Adrenal gland (tissue), 5 donors: ENCODE data around the gene MRPL21.

Experiments
- POLR2A ChIP-seq, 2 donors: fragments of 450-650 bp; IDR thresholded peaks; one replicate each; pipeline ENCODE4 v1.6.1; 2017; ENCODE audit warnings: antibody characterized with exemption in 2 of 2, mild to moderate bottlenecking in 2 of 2, moderate library complexity in 1 of 2
- TF ChIP-seq, protein P1 (sequence below), 6 experiments: fragments of 450-650 bp in 4 of 6; fragments of 200-600 bp in 2 of 6; sonication (generic) in 1 of 6; IDR thresholded peaks; 1 replicate in 5 of 6; 2 replicates in 1 of 6; pipeline versions ENCODE4 v1.5.1 to v1.8.0; 2016 to 2021; ENCODE audit warnings: antibody characterized with exemption in 6 of 6, mild to moderate bottlenecking in 2 of 6, moderate library complexity in 1 of 6
- donor health status: DM: no; HTN: no; CAD: no.

- TF ChIP-seq POLR2A (IDR thresholded peaks at IDR 0.05), result no peak
- TF ChIP-seq, protein P1, sequence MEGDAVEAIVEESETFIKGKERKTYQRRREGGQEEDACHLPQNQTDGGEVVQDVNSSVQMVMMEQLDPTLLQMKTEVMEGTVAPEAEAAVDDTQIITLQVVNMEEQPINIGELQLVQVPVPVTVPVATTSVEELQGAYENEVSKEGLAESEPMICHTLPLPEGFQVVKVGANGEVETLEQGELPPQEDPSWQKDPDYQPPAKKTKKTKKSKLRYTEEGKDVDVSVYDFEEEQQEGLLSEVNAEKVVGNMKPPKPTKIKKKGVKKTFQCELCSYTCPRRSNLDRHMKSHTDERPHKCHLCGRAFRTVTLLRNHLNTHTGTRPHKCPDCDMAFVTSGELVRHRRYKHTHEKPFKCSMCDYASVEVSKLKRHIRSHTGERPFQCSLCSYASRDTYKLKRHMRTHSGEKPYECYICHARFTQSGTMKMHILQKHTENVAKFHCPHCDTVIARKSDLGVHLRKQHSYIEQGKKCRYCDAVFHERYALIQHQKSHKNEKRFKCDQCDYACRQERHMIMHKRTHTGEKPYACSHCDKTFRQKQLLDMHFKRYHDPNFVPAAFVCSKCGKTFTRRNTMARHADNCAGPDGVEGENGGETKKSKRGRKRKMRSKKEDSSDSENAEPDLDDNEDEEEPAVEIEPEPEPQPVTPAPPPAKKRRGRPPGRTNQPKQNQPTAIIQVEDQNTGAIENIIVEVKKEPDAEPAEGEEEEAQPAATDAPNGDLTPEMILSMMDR (IDR thresholded peaks at IDR 0.05), result no peak
These were observed 37.9 kb upstream of the MRPL21 start for GRCh38 chr11:68941324-68942094.
